CD4-positive, alpha-beta T cell (primary cell): ENCODE data around the gene GALNT14. TPM values are rescaled to one million over a fixed set of nuclear protein-coding genes. Genes with fewer than 3 reads are reported as not detected.

Experiments
- ATAC-seq: fragments of 200-7000 bp; cut with Tn5 transposase; one replicate; pipeline ENCODE4 v1.10.0; 2022; ENCODE audit warnings: mild to moderate bottlenecking; ENCODE audit not compliant: poor library complexity
- CTCF ChIA-PET: fragments of 350-600 bp; sonication (Branson Sonifier 250); formaldehyde crosslinking; loops from one replicate; lab custom pipeline; 2021; ENCODE audit warnings: antibody characterized with exemption, inconsistent platforms; lab: Charles Lee
- POLR2A ChIA-PET: fragments of 350-600 bp; sonication (Branson Sonifier 250); formaldehyde crosslinking; loops from one replicate; lab custom pipeline; 2021; ENCODE audit warnings: antibody characterized with exemption, inconsistent platforms; lab: Charles Lee
- DNase-seq, 14 experiments: peaks; one replicate each; pipeline ENCODE4 v3.0.0-alpha.2; 2013 to 2020; ENCODE audit warnings: mixed read lengths in 2 of 14
- H3K27ac ChIP-seq, 2 donors: one replicate each; pipeline versions ENCODE4 v1.5.1 to v1.7.0; 2013; ENCODE audit warnings: low read length in 2 of 2, low read depth in 1 of 2, mild to moderate bottlenecking in 1 of 2
- H3K27me3 ChIP-seq, 2 experiments: 1 replicate in 1 of 2; 2 replicates in 1 of 2; pipeline versions ENCODE4 v1.6.1 to v1.7.0; 2013; ENCODE audit warnings: low read length in 2 of 2, control low read depth in 1 of 2, mild to moderate bottlenecking in 1 of 2, moderate library complexity in 1 of 2; ENCODE audit not compliant: insufficient read depth in 2 of 2, control insufficient read depth in 1 of 2
- H3K36me3 ChIP-seq: one replicate; pipeline ENCODE4 v1.6.1; 2013; ENCODE audit warnings: low read length, control low read depth; ENCODE audit not compliant: insufficient read depth
- H3K4me1 ChIP-seq: one replicate; pipeline ENCODE4 v1.6.1; 2013; ENCODE audit warnings: low read length, control low read depth; ENCODE audit not compliant: insufficient read depth
- H3K4me3 ChIP-seq: one replicate; pipeline ENCODE4 v1.5.1; 2013; ENCODE audit warnings: mild to moderate bottlenecking, low read length, moderate library complexity
- H3K9me3 ChIP-seq, 2 experiments: 1 replicate in 1 of 2; 2 replicates in 1 of 2; pipeline versions ENCODE4 v1.6.1 to v1.7.0; 2013; ENCODE audit warnings: low read length in 2 of 2, mild to moderate bottlenecking in 2 of 2, control low read depth in 1 of 2, moderate library complexity in 1 of 2; ENCODE audit not compliant: control insufficient read depth in 1 of 2, insufficient read depth in 1 of 2
- H3K27ac Mint-ChIP-seq: one replicate; pipeline ENCODE4 v1.8.0; 2020; ENCODE audit warnings: mixed read lengths
- H3K27me3 Mint-ChIP-seq: one replicate; pipeline ENCODE4 v1.8.0; 2021; ENCODE audit warnings: mixed read lengths
- H3K36me3 Mint-ChIP-seq: one replicate; pipeline ENCODE4 v1.8.0; 2021; ENCODE audit warnings: low read depth, mixed read lengths
- H3K4me1 Mint-ChIP-seq: one replicate; pipeline ENCODE4 v1.8.0; 2021; ENCODE audit warnings: low read depth, mixed read lengths
- H3K4me3 Mint-ChIP-seq: one replicate; pipeline ENCODE4 v1.8.0; 2020; ENCODE audit warnings: mild to moderate bottlenecking, mixed read lengths
- H3K9me3 Mint-ChIP-seq: one replicate; pipeline ENCODE4 v1.8.0; 2020; ENCODE audit warnings: mixed read lengths
- CTCF ChIP-seq: fragments of 200-600 bp; IDR thresholded peaks from one replicate; pipeline ENCODE4 v1.8.0; 2022; ENCODE audit warnings: antibody characterized with exemption, mild to moderate bottlenecking
- intact Hi-C, 2 experiments: fragments of 100-400 bp; cut with DNase I in 1 of 2; cut with micrococcal nuclease in 1 of 2; formaldehyde crosslinking; loops; one replicate each; pipeline versions ENCODE4 v1.15.1 to v1.9.0; 2023 to 2025; cut with DNase I, micrococcal nuclease
- total RNA-seq, 174 experiments: library from RNA in 2 of 174; stranded (reverse) in 2 of 174; gene quantifications; one replicate each; pipeline ENCODE4 v1.2.3 and lab custom pipeline; 2021 to 2026

GALNT14 gene
- total RNA-seq, 2 experiments from 2014 or later, result not detected

- CTCF ChIA-PET, result no interaction called here
- POLR2A ChIA-PET, result no interaction called here
- intact Hi-C loops, result no loop called here
These were observed 181.2 kb downstream of the GALNT14 start for GRCh38 chr2:30956995-30957394.

GRCh38 chr2:30955516-30956132, 182.6 kb downstream of the GALNT14 start:
- H3K9me3 ChIP-seq, result no peaks in the 10 kb centered on the region
- Mint-ChIP-seq H3K27me3 (no peaks in the 10 kb centered on the region), H3K9me3 (no peaks in the 10 kb centered on the region), H3K36me3 (no peaks in the 10 kb centered on the region), H3K4me3 (no peak overlapping the region), H3K27ac (no peak overlapping the region), H3K4me1 (no peaks in the 10 kb centered on the region)
- H3K27me3 ChIP-seq, result no peaks in the 10 kb centered on the region
- DNase-seq (no peak), ATAC-seq (no peak)
- ChIA-PET POLR2A (no interaction called here), CTCF (no interaction called here)
- no peak overlapping the region for H3K27ac ChIP-seq
- no peaks in the 10 kb centered on the region for H3K36me3 ChIP-seq
- no peaks in the 10 kb centered on the region for H3K4me1 ChIP-seq
- no peak for TF ChIP-seq CTCF
- no peak overlapping the region for H3K4me3 ChIP-seq
- intact Hi-C loops, result no loop called here

More at GRCh38 chr2:30956995-30957394, 181.2 kb downstream of the GALNT14 start:
- Mint-ChIP-seq H3K9me3 (no peaks in the 10 kb centered on the region), H3K4me3 (no peak overlapping the region), H3K4me1 (no peaks in the 10 kb centered on the region), H3K27me3 (no peaks in the 10 kb centered on the region), H3K27ac (no peak overlapping the region), H3K36me3 (no peaks in the 10 kb centered on the region)
- DNase-seq, result no peak
- TF ChIP-seq CTCF, result no peak
- no peaks in the 10 kb centered on the region for H3K36me3 ChIP-seq
- ATAC-seq, result no peak
- no peaks in the 10 kb centered on the region for H3K27me3 ChIP-seq
- H3K4me1 ChIP-seq, result no peaks in the 10 kb centered on the region
- no peak overlapping the region for H3K4me3 ChIP-seq
- H3K27ac ChIP-seq, result no peak overlapping the region
- H3K9me3 ChIP-seq, result no peaks in the 10 kb centered on the region

GRCh38 chr2:30950339-30950738, 187.9 kb downstream of the GALNT14 start:
- no peak for TF ChIP-seq CTCF
- ChIA-PET POLR2A (no interaction called here), CTCF (no interaction called here)
- no peak overlapping the region for H3K27ac Mint-ChIP-seq
- H3K4me3 ChIP-seq, result no peak overlapping the region
- no peak for ATAC-seq
- no peaks in the 10 kb centered on the region for H3K9me3 Mint-ChIP-seq
- no peaks in the 10 kb centered on the region for H3K27me3 ChIP-seq
- no peaks in the 10 kb centered on the region for H3K4me1 ChIP-seq
- no peaks in the 10 kb centered on the region for H3K36me3 Mint-ChIP-seq
- no peak overlapping the region for H3K4me3 Mint-ChIP-seq
- no peaks in the 10 kb centered on the region for H3K9me3 ChIP-seq
- H3K27ac ChIP-seq, result no peak overlapping the region
- no peaks in the 10 kb centered on the region for H3K27me3 Mint-ChIP-seq
- no peaks in the 10 kb centered on the region for H3K4me1 Mint-ChIP-seq
- no peaks in the 10 kb centered on the region for H3K36me3 ChIP-seq
- intact Hi-C loops, result no loop called here
- no peak for DNase-seq
